Embryonic facial prominence (tissue), 1 donor: Measurements from ENCODE around the gene GOLGA1.
"Not testable (repeated sequence)": the region's sequence is repeated elsewhere in the genome, so short reads cannot be mapped to it uniquely, and the experiment has no call there.

Source experiments
- DNase-seq: peaks from one replicate; pipeline ENCODE4 v3.0.0-alpha.2; 2016; ENCODE audit errors: extremely low spot score

Gene GOLGA1

GRCh38 chr9:124858330-124859046 is 82.4 kb downstream of the GOLGA1 start:
- no peak for DNase-seq

DNA sequence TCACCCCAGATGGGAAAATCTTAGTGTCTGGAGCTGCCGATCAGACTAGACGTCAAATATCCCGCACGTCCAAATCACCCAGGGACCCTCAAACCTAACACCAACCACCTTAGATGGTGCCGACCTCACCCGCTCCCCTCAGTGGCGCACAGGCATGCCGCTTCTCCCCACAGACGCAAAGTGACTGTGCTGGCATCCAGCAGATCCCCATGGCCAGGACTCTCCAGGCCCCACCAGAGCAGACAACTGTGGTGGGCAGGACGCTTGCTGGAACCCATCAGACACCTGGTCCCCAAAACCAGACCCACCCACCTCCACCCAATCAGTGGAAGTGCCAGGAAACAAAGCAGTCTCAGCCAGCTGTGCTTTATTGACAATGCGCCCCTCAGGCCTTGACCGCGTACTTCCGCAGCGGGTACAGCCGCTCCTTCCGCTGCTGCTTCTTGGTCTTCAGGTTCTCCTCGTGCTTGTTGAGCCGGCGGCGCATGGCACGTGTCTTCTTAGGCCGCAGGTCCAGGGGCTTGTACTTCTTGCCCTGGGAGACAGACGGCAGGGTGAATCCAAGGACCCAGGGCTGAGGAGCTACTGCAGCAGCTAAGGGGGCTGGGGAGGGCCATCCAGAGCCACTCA is 83.2 kb downstream of the GOLGA1 start:
- DNase-seq, result no peak

GRCh38 chr9:124855944-124856765 is 84.7 kb downstream of the GOLGA1 start:
- no peak for DNase-seq

- no peak for DNase-seq
Observed at GRCh38 chr9:124855566-124855943, 85.3 kb downstream of the GOLGA1 start.

DNA sequence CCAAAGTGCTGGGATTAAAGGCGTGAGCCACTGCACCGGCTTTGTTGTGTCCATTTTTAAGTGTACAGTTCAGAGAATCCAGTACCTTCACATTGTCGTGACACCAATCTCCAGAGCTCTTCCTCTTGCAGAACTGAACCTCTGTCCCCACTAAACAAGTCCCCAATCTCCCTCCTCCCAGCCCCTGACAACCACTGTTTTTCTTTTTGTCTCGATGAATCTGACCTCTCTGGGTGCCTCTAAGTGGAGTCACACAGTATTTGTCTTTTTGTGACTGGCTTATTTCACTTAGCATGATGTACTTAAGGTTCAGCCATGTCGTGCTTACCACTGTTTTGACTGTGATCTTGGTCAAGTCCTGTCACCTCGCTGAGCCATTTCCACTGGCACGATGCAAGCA is 86.1 kb downstream of the GOLGA1 start:
- DNase-seq, result no peak

DNA sequence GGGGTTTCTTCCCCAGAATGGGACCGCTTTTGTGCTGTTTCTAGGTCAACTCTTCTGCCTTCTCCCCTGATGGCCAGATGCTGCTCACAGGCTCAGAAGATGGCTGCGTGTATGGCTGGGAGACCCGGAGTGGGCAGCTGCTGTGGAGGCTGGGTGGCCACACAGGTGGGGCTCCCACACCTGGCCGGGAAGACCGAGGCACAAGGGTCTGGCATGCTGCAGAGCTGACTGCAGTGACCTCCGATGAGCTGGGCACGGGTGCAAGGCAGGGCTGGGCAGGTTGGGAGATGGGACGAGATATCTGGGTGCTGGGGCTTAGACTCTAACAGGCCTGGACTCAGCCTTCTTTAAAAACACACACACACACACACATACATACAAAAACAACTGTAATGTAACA is 86.7 kb downstream of the GOLGA1 start:
- no peak for DNase-seq

DNA sequence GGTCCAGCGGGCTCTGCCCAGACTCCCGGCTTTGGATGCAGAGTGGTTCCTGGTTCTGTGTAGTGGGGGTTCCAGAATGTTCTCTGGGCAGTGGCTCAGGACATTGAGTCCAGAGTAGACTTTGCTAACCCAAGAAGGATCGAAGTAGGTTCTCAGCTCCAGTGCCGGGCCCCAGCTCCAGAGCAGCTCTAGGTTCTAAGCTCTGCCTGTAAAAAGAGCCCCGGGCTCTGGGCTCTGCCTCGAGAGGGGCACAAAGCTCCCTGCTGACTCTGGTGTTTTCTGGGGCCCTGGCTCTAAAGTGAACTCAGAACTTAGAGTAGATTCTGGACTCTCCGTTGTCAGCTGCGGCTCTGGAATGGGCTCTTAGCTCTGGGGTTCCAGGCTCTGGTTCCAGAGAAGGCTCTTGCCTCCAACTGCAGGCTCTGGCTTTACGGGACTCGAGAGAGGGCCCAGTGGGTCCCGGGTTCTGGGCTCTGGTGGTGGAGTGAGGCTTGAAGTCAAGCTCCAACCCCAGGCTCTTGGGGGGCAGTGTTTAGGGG is 87.2 kb downstream of the GOLGA1 start:
- DNase-seq, result no peak

GRCh38 chr9:124852829-124853531 is 87.9 kb downstream of the GOLGA1 start, which contains the start of gene WDR38:
WDR38 (plus strand) TSS chr9:124853460; CDS start chr9:124853532, 72 bp downstream.
- DNase-seq, result no peak

DNA sequence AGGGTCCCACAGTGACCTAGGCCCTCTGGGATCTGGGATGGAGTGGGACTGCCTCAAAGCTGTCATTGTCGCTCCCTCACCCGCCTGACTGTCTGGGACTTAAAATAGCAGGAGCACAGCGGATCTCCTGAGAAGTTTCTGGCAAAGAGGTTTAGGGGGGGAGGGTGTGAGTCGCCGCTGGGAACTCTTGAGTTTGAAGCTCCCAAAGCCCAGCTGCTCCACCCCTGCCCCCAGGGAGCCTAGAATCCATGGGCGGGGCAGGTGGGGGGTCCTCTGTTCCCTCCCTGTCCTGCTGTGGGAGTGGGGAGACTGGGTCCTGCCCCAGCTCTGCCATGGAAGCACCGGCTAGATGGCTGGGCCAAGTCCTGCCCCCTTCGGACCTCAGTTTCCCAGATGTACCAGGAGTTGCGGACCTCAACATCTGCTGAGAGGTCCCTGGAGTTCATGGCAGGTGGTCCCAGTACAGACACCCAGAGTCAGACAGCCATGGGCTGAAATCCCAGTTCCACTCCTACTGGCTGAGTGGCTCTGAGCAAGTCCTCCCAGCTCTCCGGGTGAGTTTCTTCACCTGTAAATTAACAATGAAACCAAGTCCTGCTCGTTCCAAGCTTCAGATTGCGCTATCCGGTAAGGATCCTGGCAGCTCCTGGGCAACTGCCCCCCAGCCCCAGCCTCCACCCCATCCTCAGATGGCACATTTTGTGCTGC is 88.6 kb downstream of the GOLGA1 start:
- DNase-seq, result no peak

GRCh38 chr9:124849801-124850200 is 91.1 kb downstream of the GOLGA1 start:
- DNase-seq, result no peak

DNA sequence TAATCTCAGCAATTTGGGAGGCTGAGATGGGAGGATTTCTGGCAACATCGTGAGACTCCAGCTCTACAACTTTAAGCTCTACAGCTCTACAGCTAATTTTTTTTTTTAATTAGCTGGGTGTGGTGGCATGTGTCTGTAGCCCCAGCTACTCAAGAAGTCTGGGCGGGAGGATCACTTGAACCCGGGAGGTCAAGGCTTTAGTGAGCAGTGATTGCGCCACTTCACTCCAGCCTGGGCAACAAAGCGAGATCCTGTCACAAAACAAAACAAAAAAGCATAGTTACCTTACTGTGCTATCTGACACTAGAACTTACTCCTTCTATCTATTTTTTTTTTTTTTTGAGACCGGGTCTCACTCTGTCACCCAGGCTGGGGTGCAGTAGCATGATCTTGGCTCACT is 93.9 kb downstream of the GOLGA1 start:
- no peak for DNase-seq

- DNase-seq, result not testable (repeated sequence)
Observed at GRCh38 chr9:124846467-124846866, 94.4 kb downstream of the GOLGA1 start.

DNA sequence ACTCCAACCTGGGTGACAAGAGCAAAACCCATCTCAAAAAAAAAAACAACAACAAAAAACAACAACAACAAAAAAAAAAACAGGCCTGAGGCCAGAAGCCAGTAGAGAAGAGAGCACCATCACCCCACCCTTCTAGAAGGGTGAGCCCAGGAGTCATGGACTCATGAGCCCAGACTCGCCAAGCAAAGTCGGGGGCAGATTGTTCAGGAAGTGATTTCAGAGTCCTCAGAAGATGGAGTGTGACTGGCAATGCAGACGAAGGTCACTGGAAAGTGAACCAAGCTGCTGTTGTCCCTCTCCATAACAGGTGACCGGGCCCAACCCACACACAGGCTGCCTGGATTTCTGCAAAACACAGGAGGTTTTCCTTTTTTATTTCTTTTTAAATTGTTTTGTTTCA is 96.6 kb downstream of the GOLGA1 start:
- DNase-seq, result no peak

- DNase-seq, result no peak
Observed at GRCh38 chr9:124843456-124844034, 97.3 kb downstream of the GOLGA1 start.

- no peak for DNase-seq
Observed at GRCh38 chr9:124841075-124841821, 99.6 kb downstream of the GOLGA1 start.

DNA sequence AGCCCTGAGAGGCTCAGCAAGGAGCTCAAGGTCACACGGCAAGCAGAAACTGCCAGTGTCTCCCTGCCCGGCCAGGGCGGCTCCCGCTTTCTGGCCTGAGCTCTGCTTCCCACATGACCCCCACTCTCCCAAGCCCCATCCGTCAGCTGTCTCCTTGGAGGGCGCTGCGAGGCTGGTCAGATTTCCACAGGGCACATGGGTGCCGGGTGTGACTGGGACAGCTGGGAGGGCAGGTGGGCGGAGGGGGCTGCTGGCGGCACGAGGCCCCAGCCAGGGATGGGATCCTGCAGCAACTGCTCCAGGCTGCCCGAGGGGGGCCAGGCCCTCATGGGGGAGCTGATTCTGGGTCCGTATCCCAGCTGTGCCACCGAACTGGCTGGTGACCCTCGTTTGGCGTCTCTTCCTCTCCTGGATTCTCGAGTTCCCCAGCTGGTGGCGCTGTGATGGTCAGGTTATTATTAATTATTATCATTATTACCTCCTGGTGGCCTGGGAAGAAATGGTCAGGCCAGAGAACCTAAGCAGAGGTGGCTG is 100.5 kb downstream of the GOLGA1 start:
- no peak for DNase-seq

DNA sequence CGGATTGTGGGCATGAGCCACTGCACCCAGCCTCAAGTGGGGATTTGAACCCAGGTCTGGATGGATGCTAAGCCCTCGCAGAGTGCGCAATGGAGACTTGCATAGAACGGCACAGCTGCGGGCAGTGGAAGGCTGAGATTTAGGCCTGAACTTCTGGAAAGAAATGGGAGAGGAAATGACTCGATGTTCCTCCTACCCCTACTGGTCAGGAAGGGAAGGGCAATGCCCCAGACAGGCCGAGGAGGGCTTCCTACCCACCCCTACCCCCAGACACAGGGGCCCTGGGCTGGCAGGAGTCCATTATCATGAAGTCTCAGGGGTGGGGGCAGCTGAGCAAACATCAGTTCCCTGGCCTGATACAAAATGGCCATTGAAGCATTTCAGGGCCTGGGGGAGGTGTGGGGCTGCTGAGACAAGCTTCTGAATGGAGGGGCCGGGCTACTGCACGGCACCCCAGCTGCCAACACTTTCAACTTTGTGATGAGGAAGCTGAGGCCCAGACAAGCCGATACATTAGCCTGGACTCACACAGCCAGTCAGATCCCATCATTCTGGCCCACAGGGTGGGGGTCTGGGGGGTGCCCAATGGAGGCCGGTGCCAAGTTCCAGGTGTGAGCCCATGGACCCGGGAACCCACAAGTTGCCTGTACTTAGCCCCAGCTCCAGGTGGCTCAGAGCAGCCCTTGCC is 101.1 kb downstream of the GOLGA1 start:
- no peak for DNase-seq

DNA sequence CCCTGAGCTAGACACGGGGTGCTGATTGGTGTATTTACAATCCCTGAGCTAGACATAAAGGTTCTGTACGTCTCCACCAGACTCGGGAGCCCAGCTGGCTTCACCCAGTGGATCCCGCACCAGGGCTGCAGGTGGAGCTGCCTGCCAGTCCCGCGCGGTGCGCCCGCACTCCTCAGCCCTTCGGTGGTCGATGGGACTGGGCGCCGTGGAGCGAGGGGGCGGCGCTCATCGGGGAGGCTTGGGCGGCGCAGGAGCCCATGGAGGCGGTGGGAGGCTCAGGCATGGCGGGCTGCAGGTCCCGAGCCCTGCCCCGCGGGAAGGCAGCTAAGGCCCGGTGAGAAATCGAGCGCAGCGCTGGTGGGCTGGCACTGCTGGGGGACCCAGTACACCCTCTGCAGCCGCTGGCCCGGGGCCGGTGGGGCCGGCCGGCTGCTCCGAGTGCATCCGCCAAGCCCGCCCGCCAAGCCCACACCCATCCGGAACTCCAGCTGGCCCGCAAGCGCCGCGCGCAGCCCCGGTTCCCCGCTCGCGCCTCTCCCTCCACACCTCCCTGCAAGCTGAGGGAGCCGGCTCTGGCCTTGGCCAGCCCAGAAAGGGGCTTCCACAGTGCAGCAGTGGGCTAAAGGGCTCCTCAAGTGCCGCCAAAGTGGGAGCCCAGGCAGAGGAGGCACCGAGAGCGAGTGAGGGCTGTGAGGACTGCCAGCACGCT is 102.2 kb downstream of the GOLGA1 start:
- DNase-seq, result not testable (repeated sequence)
